Measurements from ENCODE around the gene REPIN1. TPM values are rescaled to one million over a fixed set of nuclear protein-coding genes. Genes with fewer than 3 reads are reported as not detected.

REPIN1 gene
- total RNA-seq, 1 experiment from 2014 or later = 106 TPM

DNA sequence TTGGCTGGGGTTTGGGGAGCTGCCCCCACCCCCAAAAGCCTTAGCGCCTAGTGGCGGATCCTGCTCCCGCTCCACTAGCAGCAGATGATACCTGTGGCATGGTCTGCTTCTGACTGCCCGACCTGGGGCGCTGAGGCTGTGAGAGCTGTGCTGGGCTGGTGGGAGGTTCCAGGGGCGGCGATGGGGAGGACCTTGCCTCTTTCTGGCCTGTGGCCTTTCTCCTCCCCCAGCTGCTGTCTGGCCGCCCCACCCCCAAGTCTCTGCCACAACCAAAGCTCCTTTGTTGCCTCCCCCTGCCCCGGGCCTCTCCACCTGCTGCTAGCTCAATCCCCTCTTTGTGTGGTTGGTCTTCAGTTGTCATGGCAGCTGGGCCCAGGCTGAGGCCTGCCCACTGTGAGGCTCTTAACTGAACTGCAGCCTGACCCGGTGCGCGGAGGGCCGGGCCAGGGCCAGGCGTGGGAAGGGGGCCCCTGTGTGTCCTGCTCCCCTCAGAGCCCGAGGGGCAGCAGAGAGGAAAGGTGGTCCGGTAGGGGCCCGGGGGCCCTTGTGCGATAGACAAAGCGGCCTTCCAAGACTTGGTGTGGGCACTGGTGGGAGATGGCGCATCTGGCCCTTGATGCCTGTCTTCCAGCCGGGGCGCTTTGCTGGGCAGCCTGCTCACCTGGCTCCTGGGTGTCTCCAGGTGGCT, 15.2 kb downstream of the REPIN1 start:
- peak; percentile 99 for DNase-seq
- Histone ChIP-seq H2BK5ac (ENCODE audit: insufficient read length, low read length) (no peak overlapping the region), H3T11ph (ENCODE audit: low read length) (no peak overlapping the region), H3K27me3 (ENCODE audit: insufficient read depth, low read length) (no peaks in the 10 kb centered on the region), H3K18ac (ENCODE audit: insufficient read length, low read depth, low read length) (peak overlapping the region; percentile 73), H3K9ac (ENCODE audit: extremely low read depth, insufficient read length, low read length) (no peak overlapping the region), H3K79me2 (ENCODE audit: insufficient read depth, low read length) (peaks cover 9% of the 10 kb centered on the region; the same call in 1 of the 2 replicates), H2BK120ac (ENCODE audit: low read depth, low read length, poor library complexity, severe bottlenecking) (no peak overlapping the region), H3K4me1 (ENCODE audit: insufficient read depth, low read length) (peaks cover 12% of the 10 kb centered on the region), H3K14ac (ENCODE audit: insufficient read depth, low read length) (peak overlapping the region; percentile 72; the same call in 1 of the 2 replicates), H2AK5ac (ENCODE audit: insufficient read length, low read length) (no peak overlapping the region), H2BK15ac (ENCODE audit: low read depth, low read length) (no peak overlapping the region), H3K56ac (ENCODE audit: insufficient read length, low read depth, low read length) (no peak overlapping the region), H4K8ac (replicated peaks; ENCODE audit: insufficient read length, low read depth, low read length) (no peak overlapping the region), H3K4me2 (ENCODE audit: insufficient read depth, insufficient read length, low read length) (no peak overlapping the region), H3K27ac (ENCODE audit: insufficient read length, low read depth, low read length) (no peak overlapping the region), H3K23me2 (ENCODE audit: insufficient read length, low read depth, low read length, poor library complexity, severe bottlenecking) (peaks cover 11% of the 10 kb centered on the region), H3K23ac (ENCODE audit: insufficient read length, low read depth, low read length) (no peak overlapping the region), H2BK20ac (ENCODE audit: low read depth, low read length, poor library complexity, severe bottlenecking) (no peak overlapping the region), H2AFZ (ENCODE audit: low read length) (no peak overlapping the region), H3K79me1 (ENCODE audit: insufficient read depth, low read depth, low read length, poor library complexity, severe bottlenecking) (no peaks in the 10 kb centered on the region), H4K91ac (ENCODE audit: insufficient read length, low read depth, low read length) (no peak overlapping the region), H2BK12ac (ENCODE audit: insufficient read length, low read depth, low read length) (no peak overlapping the region), H3K9me3 (ENCODE audit: control insufficient read depth, low read depth, low read length) (no peaks in the 10 kb centered on the region), H4K20me1 (ENCODE audit: control insufficient read depth, insufficient read depth, insufficient read length) (no peaks in the 10 kb centered on the region), H3K4ac (ENCODE audit: low read depth, low read length) (no peak overlapping the region), H4K5ac (ENCODE audit: insufficient read length, low read depth, low read length) (no peak overlapping the region)
- Mint-ChIP-seq H3K9me3 (no peaks in the 10 kb centered on the region), H3K36me3 (ENCODE audit: insufficient read depth in 1 of 3, low read depth in 3 of 3) (peaks cover 17 to 32% (median 17%) of the 10 kb centered on the region in 3 experiments; a peak in 6 of 7 replicates), H3K27me3 (ENCODE audit: low read depth) (no peaks in the 10 kb centered on the region), H3K27ac (peak overlapping the region; percentile 97 to 98 (median 98)), H3K4me1 (peaks cover 76 to 88% of the 10 kb centered on the region in 2 experiments), H3K4me3 (peak overlapping the region; percentile 24 to 72; a peak in 4 of 5 replicates)
- no CpG with 5 or more reads among the region's 22 CpGs for WGBS (ENCODE audit: extremely low coverage, insufficient read length, low lambda C conversion rate)
- TF ChIP-seq, protein P1, sequence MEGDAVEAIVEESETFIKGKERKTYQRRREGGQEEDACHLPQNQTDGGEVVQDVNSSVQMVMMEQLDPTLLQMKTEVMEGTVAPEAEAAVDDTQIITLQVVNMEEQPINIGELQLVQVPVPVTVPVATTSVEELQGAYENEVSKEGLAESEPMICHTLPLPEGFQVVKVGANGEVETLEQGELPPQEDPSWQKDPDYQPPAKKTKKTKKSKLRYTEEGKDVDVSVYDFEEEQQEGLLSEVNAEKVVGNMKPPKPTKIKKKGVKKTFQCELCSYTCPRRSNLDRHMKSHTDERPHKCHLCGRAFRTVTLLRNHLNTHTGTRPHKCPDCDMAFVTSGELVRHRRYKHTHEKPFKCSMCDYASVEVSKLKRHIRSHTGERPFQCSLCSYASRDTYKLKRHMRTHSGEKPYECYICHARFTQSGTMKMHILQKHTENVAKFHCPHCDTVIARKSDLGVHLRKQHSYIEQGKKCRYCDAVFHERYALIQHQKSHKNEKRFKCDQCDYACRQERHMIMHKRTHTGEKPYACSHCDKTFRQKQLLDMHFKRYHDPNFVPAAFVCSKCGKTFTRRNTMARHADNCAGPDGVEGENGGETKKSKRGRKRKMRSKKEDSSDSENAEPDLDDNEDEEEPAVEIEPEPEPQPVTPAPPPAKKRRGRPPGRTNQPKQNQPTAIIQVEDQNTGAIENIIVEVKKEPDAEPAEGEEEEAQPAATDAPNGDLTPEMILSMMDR (conservative IDR thresholded peaks at IDR 0.05) = peak; percentile 43; the same call in 2 of the 3 replicates

Data from H9 (cell line).